ENCODE measurements around the gene EPPIN.

DNA sequence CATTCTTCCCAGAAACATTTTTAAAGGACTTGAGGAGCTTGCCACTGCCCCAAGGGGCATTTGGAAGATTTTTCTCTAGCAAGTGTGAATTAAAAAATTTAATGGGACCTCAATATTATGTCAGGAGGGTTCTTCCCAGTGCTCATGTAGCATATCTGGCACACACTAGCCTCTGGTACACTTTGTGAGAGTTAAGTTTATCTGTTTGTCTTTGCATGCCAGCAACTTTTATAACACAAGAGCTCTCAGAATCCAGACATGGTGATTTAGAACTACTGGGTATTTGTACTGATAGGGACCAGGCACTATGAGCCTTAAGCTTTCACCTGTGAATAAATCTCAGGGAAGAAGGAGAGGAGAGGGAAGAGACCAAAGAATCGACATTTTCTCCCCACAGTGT lies 44.6 kb downstream of the EPPIN start:
- TF ChIP-seq CTCF (IDR thresholded peaks at IDR 0.05; ENCODE audit: insufficient read depth, low read length, poor library complexity, severe bottlenecking) (no peak), EZH2phosphoT487 (conservative IDR thresholded peaks at IDR 0.05; ENCODE audit: low read length) (no peak)

All from SU-DHL-6 (cell line).